ENCODE data around the gene KRT3. TPM values are rescaled to one million over a fixed set of nuclear protein-coding genes. Genes with fewer than 3 reads are reported as not detected.

KRT3 gene
- total RNA-seq, 1 experiment from 2014 or later, result not detected

DNA sequence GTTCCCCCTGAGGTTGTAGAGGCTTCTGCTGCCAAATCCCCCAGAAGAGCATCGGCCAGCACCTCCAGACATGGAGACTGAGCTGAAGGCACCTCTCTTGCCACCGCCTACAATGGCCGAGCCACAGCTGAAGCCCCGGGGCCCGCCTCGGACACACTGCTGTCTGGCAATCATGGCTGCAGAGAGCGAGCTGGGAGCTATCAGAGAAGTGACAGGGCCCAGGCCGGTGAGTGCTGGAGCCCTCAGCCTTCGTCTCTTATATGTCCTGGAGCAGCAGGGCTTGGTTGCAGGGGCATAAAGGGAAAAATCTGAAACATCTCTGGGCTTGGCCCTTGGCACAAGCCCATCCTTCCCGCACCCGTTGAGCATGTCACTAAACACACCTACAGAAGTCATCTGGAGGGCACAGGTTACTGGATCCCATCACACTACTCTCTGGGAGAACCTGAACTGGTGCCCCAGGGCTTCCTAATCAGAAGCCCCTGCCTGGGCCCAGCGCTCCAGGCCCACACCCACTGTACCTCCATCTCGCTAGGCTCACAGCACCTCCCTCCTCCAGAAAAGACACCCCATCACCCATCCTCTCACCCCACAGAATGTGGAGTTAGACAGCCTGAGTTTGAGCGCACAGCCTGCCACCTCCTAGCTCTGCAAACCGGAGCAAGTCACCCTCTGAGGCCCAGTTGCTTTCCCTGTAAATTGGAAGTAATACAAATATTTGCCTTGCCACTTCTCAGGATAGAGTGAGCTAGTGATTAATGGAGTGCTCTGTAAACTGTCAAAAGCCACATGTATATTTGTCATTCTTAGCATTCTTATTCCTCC is 18.2 kb upstream of the KRT3 start, which contains the start of gene KRT4:
TSS of gene KRT4 (minus strand) at position 232 of the 825 bp plus-strand sequence. CDS start at position 174, 58 bp downstream.
- intact Hi-C loops (cut with micrococcal nuclease; ENCODE audit: unreplicated experiment) (no loop called here), in situ Hi-C loops (cut with HindIII; ENCODE audit: low pct_unique_long_range_greater_than_20kb, low sequenced_read_pairs) (no loop called here)
- no peaks in the 10 kb centered on the region for H3K36me3 ChIP-seq (ENCODE audit: control insufficient read depth, insufficient read depth, low read length)
- ATAC-seq, result no peak; the same call in 1 of the 2 replicates
- no peak within 1 kb of the TSS for H3K27ac ChIP-seq (ENCODE audit: low read length)
- BruUV-seq (replicated peaks), result no TSS peak
- TF ChIP-seq, protein P1, sequence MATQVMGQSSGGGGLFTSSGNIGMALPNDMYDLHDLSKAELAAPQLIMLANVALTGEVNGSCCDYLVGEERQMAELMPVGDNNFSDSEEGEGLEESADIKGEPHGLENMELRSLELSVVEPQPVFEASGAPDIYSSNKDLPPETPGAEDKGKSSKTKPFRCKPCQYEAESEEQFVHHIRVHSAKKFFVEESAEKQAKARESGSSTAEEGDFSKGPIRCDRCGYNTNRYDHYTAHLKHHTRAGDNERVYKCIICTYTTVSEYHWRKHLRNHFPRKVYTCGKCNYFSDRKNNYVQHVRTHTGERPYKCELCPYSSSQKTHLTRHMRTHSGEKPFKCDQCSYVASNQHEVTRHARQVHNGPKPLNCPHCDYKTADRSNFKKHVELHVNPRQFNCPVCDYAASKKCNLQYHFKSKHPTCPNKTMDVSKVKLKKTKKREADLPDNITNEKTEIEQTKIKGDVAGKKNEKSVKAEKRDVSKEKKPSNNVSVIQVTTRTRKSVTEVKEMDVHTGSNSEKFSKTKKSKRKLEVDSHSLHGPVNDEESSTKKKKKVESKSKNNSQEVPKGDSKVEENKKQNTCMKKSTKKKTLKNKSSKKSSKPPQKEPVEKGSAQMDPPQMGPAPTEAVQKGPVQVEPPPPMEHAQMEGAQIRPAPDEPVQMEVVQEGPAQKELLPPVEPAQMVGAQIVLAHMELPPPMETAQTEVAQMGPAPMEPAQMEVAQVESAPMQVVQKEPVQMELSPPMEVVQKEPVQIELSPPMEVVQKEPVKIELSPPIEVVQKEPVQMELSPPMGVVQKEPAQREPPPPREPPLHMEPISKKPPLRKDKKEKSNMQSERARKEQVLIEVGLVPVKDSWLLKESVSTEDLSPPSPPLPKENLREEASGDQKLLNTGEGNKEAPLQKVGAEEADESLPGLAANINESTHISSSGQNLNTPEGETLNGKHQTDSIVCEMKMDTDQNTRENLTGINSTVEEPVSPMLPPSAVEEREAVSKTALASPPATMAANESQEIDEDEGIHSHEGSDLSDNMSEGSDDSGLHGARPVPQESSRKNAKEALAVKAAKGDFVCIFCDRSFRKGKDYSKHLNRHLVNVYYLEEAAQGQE (IDR thresholded peaks at IDR 0.05; ENCODE audit: insufficient read depth in 1 of 2, low read depth in 2 of 2, low read length in 1 of 2), result no peak
- TF ChIP-seq SIN3A (IDR thresholded peaks at IDR 0.05; ENCODE audit: borderline replicate concordance, insufficient read depth, low read depth, low read length) (no peak), POLR2AphosphoS5 (IDR thresholded peaks at IDR 0.05; ENCODE audit: low read depth, low read length) (no peak), TCF7L2 (IDR thresholded peaks at IDR 0.05; ENCODE audit: low read depth, low read length) (no peak)
- TF ChIP-seq, protein P2, sequence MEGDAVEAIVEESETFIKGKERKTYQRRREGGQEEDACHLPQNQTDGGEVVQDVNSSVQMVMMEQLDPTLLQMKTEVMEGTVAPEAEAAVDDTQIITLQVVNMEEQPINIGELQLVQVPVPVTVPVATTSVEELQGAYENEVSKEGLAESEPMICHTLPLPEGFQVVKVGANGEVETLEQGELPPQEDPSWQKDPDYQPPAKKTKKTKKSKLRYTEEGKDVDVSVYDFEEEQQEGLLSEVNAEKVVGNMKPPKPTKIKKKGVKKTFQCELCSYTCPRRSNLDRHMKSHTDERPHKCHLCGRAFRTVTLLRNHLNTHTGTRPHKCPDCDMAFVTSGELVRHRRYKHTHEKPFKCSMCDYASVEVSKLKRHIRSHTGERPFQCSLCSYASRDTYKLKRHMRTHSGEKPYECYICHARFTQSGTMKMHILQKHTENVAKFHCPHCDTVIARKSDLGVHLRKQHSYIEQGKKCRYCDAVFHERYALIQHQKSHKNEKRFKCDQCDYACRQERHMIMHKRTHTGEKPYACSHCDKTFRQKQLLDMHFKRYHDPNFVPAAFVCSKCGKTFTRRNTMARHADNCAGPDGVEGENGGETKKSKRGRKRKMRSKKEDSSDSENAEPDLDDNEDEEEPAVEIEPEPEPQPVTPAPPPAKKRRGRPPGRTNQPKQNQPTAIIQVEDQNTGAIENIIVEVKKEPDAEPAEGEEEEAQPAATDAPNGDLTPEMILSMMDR (IDR thresholded peaks at IDR 0.05), result no peak
- H3K9me3 ChIP-seq (ENCODE audit: control insufficient read depth, insufficient read depth, low read depth, low read length), result no peaks in the 10 kb centered on the region
- H3K27me3 ChIP-seq (ENCODE audit: control insufficient read depth, insufficient read depth, low read length), result peaks cover 4% of the 10 kb centered on the region; the same call in 1 of the 2 replicates
- no peak for DNase-seq (ENCODE audit: low read depth, low spot score)
- peaks cover 5% of the 10 kb centered on the region; the same call in 1 of the 2 replicates for H3K4me1 ChIP-seq (ENCODE audit: control insufficient read depth, insufficient read depth, low read length)
- no peak within 1 kb of the TSS for H3K4me3 ChIP-seq (ENCODE audit: low read depth in 2 of 2, low read length in 2 of 2)
- POLR2A ChIA-PET, result no interaction called here
- CTCF ChIA-PET, result interaction anchor here (0.7 kb wide), 1 partner anchor 235 kb away, joined by 3 read pairs; no protein-coding TSS in a partner anchor

DNA sequence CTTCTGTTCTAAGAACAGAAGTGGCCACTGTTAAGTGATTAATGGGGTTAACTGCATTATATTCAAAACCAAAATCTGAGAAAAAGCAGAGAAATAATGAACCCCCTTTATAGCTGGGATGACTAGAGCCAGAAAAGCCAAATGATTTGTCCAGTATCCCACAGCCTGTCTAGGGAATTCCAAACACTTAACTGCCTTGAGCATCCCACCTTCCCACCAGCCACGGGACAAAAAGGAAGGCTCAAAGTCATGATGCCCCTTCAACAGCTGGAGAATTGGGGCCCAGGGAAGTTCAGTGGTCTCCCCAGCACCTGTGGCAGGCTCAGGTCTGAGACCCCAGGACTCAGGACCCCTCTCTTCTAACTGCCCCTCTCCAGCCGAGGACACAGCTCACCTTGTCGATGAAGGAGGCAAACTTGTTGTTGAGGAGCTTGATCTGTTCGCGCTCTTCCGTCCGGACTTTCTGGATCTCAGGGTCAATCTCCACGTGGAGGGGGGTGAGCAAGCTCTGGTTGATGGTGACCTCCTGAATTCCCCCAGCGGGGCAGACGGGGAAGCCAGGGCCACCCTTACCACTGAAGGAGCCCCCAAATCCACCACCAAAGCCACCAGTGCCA is 17.4 kb upstream of the KRT3 start:
- Histone ChIP-seq H3K4me3 (ENCODE audit: low read depth in 2 of 2, low read length in 2 of 2) (no peak overlapping the region), H3K9me3 (ENCODE audit: control insufficient read depth, insufficient read depth, low read depth, low read length) (no peaks in the 10 kb centered on the region), H3K27ac (ENCODE audit: low read length) (no peak overlapping the region), H3K4me1 (ENCODE audit: control insufficient read depth, insufficient read depth, low read length) (peaks cover 5% of the 10 kb centered on the region; the same call in 1 of the 2 replicates), H3K27me3 (ENCODE audit: control insufficient read depth, insufficient read depth, low read length) (peaks cover 6% of the 10 kb centered on the region; the same call in 1 of the 2 replicates), H3K36me3 (ENCODE audit: control insufficient read depth, insufficient read depth, low read length) (no peaks in the 10 kb centered on the region)
- DNase-seq (ENCODE audit: low read depth, low spot score), result no peak
- ChIA-PET POLR2A (no interaction called here), CTCF (interaction anchor here (0.7 kb wide), 1 partner anchor 236 kb away, joined by 3 read pairs; no protein-coding TSS in a partner anchor)
- in situ Hi-C loops (cut with HindIII; ENCODE audit: low pct_unique_long_range_greater_than_20kb, low sequenced_read_pairs), result no loop called here
- intact Hi-C loops (cut with micrococcal nuclease; ENCODE audit: unreplicated experiment), result no loop called here
- TF ChIP-seq TCF7L2 (IDR thresholded peaks at IDR 0.05; ENCODE audit: low read depth, low read length) (no peak), POLR2AphosphoS5 (IDR thresholded peaks at IDR 0.05; ENCODE audit: low read depth, low read length) (no peak), SIN3A (IDR thresholded peaks at IDR 0.05; ENCODE audit: borderline replicate concordance, insufficient read depth, low read depth, low read length) (no peak)
- TF ChIP-seq, protein P2 (IDR thresholded peaks at IDR 0.05), result no peak
- TF ChIP-seq, protein P1 (IDR thresholded peaks at IDR 0.05; ENCODE audit: insufficient read depth in 1 of 2, low read depth in 2 of 2, low read length in 1 of 2), result no peak
- no TSS peak for BruUV-seq (replicated peaks)
- ATAC-seq, result no peak

Data from Panc1 (cell line).